H1 (cell line): Measurements from ENCODE around the gene SPTBN5. TPM values are rescaled to one million over a fixed set of nuclear protein-coding genes. Genes with fewer than 3 reads are reported as not detected.

Source experiments
- ASH2L ChIP-seq: fragments of 200-600, 300-600 bp; sonication (generic); IDR thresholded peaks from one replicate; pipeline ENCODE4 v1.7.1; 2017; ENCODE audit warnings: low read length
- KDM4A ChIP-seq: IDR thresholded peaks from one replicate; pipeline ENCODE4 v1.7.1; 2012; ENCODE audit warnings: low read depth, mild to moderate bottlenecking, moderate library complexity, low read length, inconsistent platforms; ENCODE audit not compliant: severe bottlenecking
- polyA plus RNA-seq, 7 experiments: library from polyadenylated mRNA; depleted of rRNA in 3 of 7; stranded (reverse) in 5 of 7; unstranded in 2 of 7; fragments of >200 nt in 5 of 7; fragments of 200-250 nt in 2 of 7; gene quantifications; 1 replicate in 5 of 7; 2 replicates in 1 of 7; 4 replicates in 1 of 7; pipeline versions ENCODE4 v1.2.1 to v1.2.3, GENCODE V29; 2011 to 2013; ENCODE audit warnings: missing spikeins in 2 of 7, mixed read lengths in 2 of 7
- total RNA-seq: library from RNA; stranded (reverse); fragmentation: NEBNext Ultra II Directional; extraction: Animal tissue kit (Norgen Biotek cat#: 25700); gene quantifications from 2 replicates; pipeline ENCODE4 v1.2.1, GENCODE V29; 2021

The SPTBN5 gene
- total and polyA plus RNA-seq, 2 of the 8 experiments (the other 6 are each of a cell fraction or from before 2014, with no cell fraction given) = 0.32 to 0.84 TPM

DNA sequence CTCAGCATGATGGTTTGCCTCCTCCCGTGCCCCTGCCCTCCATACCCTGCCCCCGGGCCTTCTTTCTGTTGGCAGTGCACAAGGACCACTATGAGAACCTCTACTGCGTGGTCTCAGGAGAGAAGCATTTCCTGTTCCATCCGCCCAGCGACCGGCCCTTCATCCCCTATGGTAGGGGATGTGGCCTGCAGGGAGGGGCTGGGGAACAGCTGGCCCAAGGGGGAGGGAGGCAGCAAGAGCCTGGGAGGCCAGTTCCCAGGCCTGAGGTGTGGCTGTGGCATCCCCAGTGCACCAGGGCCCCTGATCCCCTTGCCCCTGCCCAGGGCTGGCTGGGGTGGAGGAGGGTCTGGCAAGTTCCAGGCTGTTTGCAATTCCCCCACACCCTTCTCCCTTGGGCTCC is 57.8 kb downstream of the SPTBN5 start (continued):
- no peak for TF ChIP-seq KDM4A
- no peak for TF ChIP-seq ASH2L
